Spleen (tissue), 11 donors: ENCODE measurements around the gene ATG4C. TPM values are rescaled to one million over a fixed set of nuclear protein-coding genes. Genes with fewer than 3 reads are reported as not detected.
"Not testable (repeated sequence)": the region's sequence is repeated elsewhere in the genome, so short reads cannot be mapped to it uniquely, and the experiment has no call there.

ENCODE experiments used
- DNase-seq: peaks from one replicate; pipeline ENCODE4 v3.0.0-alpha.2; 2020
- H3K27ac ChIP-seq, 8 donors: fragments of 200-600 bp; sonication (generic) in 7 of 8; 1 replicate in 4 of 8; 2 replicates in 4 of 8; pipeline versions ENCODE4 v1.5.0 to v1.8.0; 2016 to 2021; ENCODE audit warnings: inconsistent platforms in 4 of 8, mild to moderate bottlenecking in 4 of 8, moderate library complexity in 1 of 8
- H3K27me3 ChIP-seq, 7 donors: fragments of 200-600 bp; sonication (generic) in 6 of 7; replicated peaks in 1 of 7; 1 replicate in 4 of 7; 2 replicates in 3 of 7; pipeline versions ENCODE4 v1.5.0 to v1.8.0; 2016 to 2021; ENCODE audit warnings: inconsistent platforms in 3 of 7, mild to moderate bottlenecking in 1 of 7
- H3K36me3 ChIP-seq, 6 donors: fragments of 200-600 bp; sonication (generic) in 5 of 6; 1 replicate in 4 of 6; 2 replicates in 2 of 6; pipeline versions ENCODE4 v1.5.0 to v1.8.0; 2016 to 2021; ENCODE audit warnings: inconsistent platforms in 2 of 6
- H3K4me1 ChIP-seq, 6 donors: fragments of 200-600 bp; sonication (generic) in 5 of 6; 1 replicate in 3 of 6; 2 replicates in 3 of 6; pipeline versions ENCODE4 v1.5.0 to v1.8.0; 2016 to 2021; ENCODE audit warnings: inconsistent platforms in 3 of 6
- H3K4me3 ChIP-seq, 8 donors: fragments of 200-600 bp; sonication (generic) in 7 of 8; 1 replicate in 4 of 8; 2 replicates in 4 of 8; pipeline versions ENCODE4 v1.5.0 to v1.8.0; 2016 to 2021; ENCODE audit warnings: inconsistent platforms in 4 of 8, mild to moderate bottlenecking in 4 of 8, moderate library complexity in 2 of 8
- H3K9me3 ChIP-seq, 8 donors: fragments of 200-600 bp; sonication (generic) in 7 of 8; 1 replicate in 4 of 8; 2 replicates in 4 of 8; pipeline versions ENCODE4 v1.5.0 to v1.8.0; 2016 to 2021; ENCODE audit warnings: inconsistent platforms in 4 of 8
- POLR2A ChIP-seq, 3 donors: fragments of 450-650 bp; IDR thresholded peaks; one replicate each; pipeline ENCODE4 v1.5.1; 2017; ENCODE audit warnings: antibody characterized with exemption in 3 of 3, mild to moderate bottlenecking in 1 of 3
- POLR2AphosphoS5 ChIP-seq, 3 donors: sonication (generic); formaldehyde crosslinking; IDR thresholded peaks; one replicate each; pipeline ENCODE4 v1.5.1; 2017; ENCODE audit warnings: antibody characterized with exemption in 3 of 3
- WGBS, 5 donors: extraction: QIAGEN DNeasy Blood & Tissue Kit in 3 of 5; methylation state at CpG; one replicate each; pipeline versions ENCODE4 v1.1.5 to v1.1.7; 2013 to 2018; 5-methylcytosine and 5-hydroxymethylcytosine counted together
- intact Hi-C: fragments of 100-400 bp; cut with DNase I; formaldehyde crosslinking; loops from one replicate; pipeline ENCODE4 v1.15.0; 2023; ENCODE audit warnings: low total_unique reads
- polyA plus RNA-seq, 3 donors: library from polyadenylated mRNA; stranded (reverse); fragments of 200-250 nt; gene quantifications; one replicate each; pipeline ENCODE4 v1.2.1, GENCODE V29; 2013
- total RNA-seq, 7 donors: library from RNA; depleted of rRNA in 3 of 7; stranded (reverse); fragments of >200 nt in 3 of 7; fragmentation: NEBNext Ultra II Directional in 4 of 7; extraction: Animal tissue kit (Norgen Biotek cat#: 25700) in 4 of 7; gene quantifications; one replicate each; pipeline versions ENCODE4 v1.1.0 to v1.2.1, GENCODE V29; 2016 to 2021
- TF ChIP-seq, protein P1 (sequence below), 11 experiments: fragments of 200-600 bp in 7 of 11; fragments of 450-650 bp in 4 of 11; sonication (generic) in 4 of 11; IDR thresholded peaks in 8 of 11; conservative IDR thresholded peaks in 3 of 11; 1 replicate in 7 of 11; 2 replicates in 4 of 11; pipeline versions ENCODE4 v1.4.0 to v1.8.0; 2016 to 2021; ENCODE audit warnings: antibody characterized with exemption in 11 of 11, inconsistent platforms in 4 of 11, mild to moderate bottlenecking in 1 of 11
- donor health status: healthy with polysubstance abuse.
- donor health status: DM: no; HTN: no; CAD: no; lungs with moderate emphysema.
- donor health status: DM: no; HTN: no; CAD: no.
- donor health status: Bipolar disorder and iron deficiency.
- donor health status: healthy.
- donor health status: DM: no; HTN: no; CAD: no.
- donor health status: DM: yes; HTN: yes; CAD: no.

ATG4C gene
- total and polyA plus RNA-seq, 10 donors, result 9.3 to 24.1 (median 15.7) TPM

DNA sequence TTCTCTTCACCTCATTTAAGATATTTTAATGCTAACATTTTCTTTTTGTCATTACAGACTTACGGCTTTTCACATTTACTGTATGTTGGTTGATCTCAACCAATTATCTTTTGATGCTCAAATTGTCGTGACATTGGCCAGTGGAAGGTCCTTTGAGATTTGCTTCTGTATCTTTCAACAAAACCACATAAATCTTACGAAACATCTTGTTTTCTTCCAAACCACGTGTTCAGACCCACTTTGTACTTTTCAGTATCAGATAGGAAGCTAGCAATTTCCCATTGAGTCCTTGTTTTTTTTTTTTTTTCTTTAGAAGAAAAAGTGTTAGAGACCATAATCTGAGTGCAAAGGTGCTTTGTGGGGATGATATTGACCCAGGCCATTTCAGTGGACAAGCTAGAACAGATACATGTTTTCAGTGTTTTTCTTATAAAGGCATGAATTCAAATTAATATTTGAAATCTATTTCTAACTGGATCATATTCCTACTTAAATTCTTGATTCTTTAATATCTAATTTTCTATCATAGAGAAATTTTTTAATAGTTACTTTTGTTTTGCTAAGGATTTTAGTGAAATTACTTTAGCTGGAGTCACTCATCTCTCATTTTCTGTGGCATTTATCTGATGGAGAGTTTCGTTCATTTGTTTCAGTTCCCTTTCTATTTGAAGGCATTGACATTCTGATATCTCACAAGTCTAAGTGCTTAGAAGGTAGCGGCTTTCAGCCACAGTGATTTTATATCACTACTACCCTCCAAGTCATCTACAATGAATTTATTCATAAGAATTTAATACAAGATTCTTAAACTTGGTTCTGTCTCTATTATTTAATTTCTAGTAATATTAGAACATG, 26.7 kb downstream of the ATG4C start:
- Histone ChIP-seq H3K4me3 (no peak overlapping the region), H3K9me3 (no peaks in the 10 kb centered on the region), H3K4me1 (peaks cover 0 to 32% (median 5%) of the 10 kb centered on the region in 6 donors), H3K36me3 (peaks cover 0 to 53% (median 2%) of the 10 kb centered on the region in 6 donors), H3K27ac (peak overlapping the region in 7 of 8 donors; percentile 2 to 73 (median 60)), H3K27me3 (no peaks in the 10 kb centered on the region)
- 60 to 71% (median 67%) methylated on average over 6 of the region's 6 CpGs for WGBS, 5 donors
- TF ChIP-seq POLR2A (IDR thresholded peaks at IDR 0.05) (no peak), POLR2AphosphoS5 (IDR thresholded peaks at IDR 0.05) (no peak)
- TF ChIP-seq, protein P1, sequence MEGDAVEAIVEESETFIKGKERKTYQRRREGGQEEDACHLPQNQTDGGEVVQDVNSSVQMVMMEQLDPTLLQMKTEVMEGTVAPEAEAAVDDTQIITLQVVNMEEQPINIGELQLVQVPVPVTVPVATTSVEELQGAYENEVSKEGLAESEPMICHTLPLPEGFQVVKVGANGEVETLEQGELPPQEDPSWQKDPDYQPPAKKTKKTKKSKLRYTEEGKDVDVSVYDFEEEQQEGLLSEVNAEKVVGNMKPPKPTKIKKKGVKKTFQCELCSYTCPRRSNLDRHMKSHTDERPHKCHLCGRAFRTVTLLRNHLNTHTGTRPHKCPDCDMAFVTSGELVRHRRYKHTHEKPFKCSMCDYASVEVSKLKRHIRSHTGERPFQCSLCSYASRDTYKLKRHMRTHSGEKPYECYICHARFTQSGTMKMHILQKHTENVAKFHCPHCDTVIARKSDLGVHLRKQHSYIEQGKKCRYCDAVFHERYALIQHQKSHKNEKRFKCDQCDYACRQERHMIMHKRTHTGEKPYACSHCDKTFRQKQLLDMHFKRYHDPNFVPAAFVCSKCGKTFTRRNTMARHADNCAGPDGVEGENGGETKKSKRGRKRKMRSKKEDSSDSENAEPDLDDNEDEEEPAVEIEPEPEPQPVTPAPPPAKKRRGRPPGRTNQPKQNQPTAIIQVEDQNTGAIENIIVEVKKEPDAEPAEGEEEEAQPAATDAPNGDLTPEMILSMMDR (IDR thresholded peaks at IDR 0.05 in 8 of 11, conservative IDR thresholded peaks at IDR 0.05 in 3 of 11), result no peak
- intact Hi-C loops, result no loop called here
- no peak for DNase-seq

DNA sequence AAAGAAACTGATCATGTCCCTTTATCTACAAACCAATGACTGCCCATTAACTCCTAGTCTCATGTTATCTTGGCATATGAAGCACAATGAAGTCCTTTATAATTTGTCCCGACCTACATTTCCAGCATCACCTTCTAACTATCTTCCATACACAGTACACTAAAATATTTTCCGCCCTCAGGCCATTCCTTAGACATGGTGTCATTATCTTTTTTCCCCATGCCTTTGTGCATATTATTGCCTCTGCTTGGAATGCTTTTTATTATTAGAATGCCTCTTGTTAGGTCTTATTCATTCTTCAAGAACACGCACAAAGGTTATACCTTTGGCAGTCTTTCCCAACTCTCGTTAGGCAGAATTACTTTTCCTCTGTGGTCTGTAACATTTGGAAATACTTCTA, 39.6 kb downstream of the ATG4C start:
- H3K36me3 ChIP-seq, result peaks cover 0 to 48% (median 2%) of the 10 kb centered on the region in 6 donors
- intact Hi-C loops, result no loop called here

DNA sequence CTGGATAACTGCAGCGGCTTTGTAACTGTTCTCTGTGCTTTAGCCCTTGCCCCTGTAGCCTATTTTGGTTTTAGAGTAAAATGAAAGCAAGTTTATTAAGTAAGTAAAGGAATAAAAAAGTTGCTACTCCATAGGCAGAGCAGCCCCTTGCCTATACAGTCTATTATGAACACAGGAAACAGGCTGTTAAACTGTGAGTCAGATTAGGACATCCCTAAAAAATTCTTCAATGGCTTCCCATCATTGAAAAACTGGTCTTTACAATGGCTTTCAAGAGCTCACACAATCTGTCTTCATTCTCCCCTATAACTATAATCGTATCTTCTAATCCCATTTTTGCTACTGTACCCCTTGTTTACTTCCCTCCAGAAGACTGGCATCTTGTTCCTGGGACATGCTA, 43.0 kb downstream of the ATG4C start:
- peaks cover 0 to 40% (median 0%) of the 10 kb centered on the region in 6 donors for H3K36me3 ChIP-seq
- TF ChIP-seq, protein P1 (IDR thresholded peaks at IDR 0.05 in 8 of 11, conservative IDR thresholded peaks at IDR 0.05 in 3 of 11), result no peak
- TF ChIP-seq POLR2A (IDR thresholded peaks at IDR 0.05) (no peak), POLR2AphosphoS5 (IDR thresholded peaks at IDR 0.05) (no peak)
- intact Hi-C loops, result no loop called here
- no peaks in the 10 kb centered on the region for H3K27me3 ChIP-seq
- peaks cover 0 to 5% (median 2%) of the 10 kb centered on the region in 8 donors for H3K9me3 ChIP-seq
- no peak overlapping the region for H3K27ac ChIP-seq
- no peak overlapping the region for H3K4me3 ChIP-seq
- WGBS, 5 donors, result 93 to 98% (median 98%) methylated on average over 2 of the region's 2 CpGs
- no peaks in the 10 kb centered on the region for H3K4me1 ChIP-seq
- DNase-seq, result no peak

More for the DNA sequence above, 39.6 kb downstream of the ATG4C start:
- 93 to 98% (median 96%) methylated on average over 4 of the region's 4 CpGs for WGBS, 5 donors
- DNase-seq, result no peak
- H3K27me3 ChIP-seq, result no peaks in the 10 kb centered on the region
- H3K9me3 ChIP-seq, result peaks cover 0 to 5% (median 2%) of the 10 kb centered on the region in 8 donors
- no peak overlapping the region for H3K4me3 ChIP-seq
- H3K27ac ChIP-seq, result no peak overlapping the region
- TF ChIP-seq, protein P1 (IDR thresholded peaks at IDR 0.05 in 8 of 11, conservative IDR thresholded peaks at IDR 0.05 in 3 of 11), result no peak
- no peak for TF ChIP-seq POLR2AphosphoS5 (IDR thresholded peaks at IDR 0.05)
- TF ChIP-seq POLR2A (IDR thresholded peaks at IDR 0.05), result no peak
- H3K4me1 ChIP-seq, result no peaks in the 10 kb centered on the region

GRCh38 chr1:62827786-62828185, 43.9 kb downstream of the ATG4C start:
- WGBS, 5 donors, result 92 to 98% (median 95%) methylated on average over 2 of the region's 2 CpGs
- H3K4me3 ChIP-seq, DNase-seq, H3K4me1 ChIP-seq, H3K27me3 ChIP-seq, H3K27ac ChIP-seq, intact Hi-C loops, H3K9me3 ChIP-seq: not testable (repeated sequence)
- peaks cover 0 to 43% (median 3%) of the 10 kb centered on the region in 6 donors for H3K36me3 ChIP-seq
